ENCODE measurements around the gene NEU3. TPM values are rescaled to one million over a fixed set of nuclear protein-coding genes. Genes with fewer than 3 reads are reported as not detected.
"Not testable (repeated sequence)": the region's sequence is repeated elsewhere in the genome, so short reads cannot be mapped to it uniquely, and the experiment has no call there.

Gene NEU3
- total RNA-seq, 1 donor from 2014 or later = 8.7 TPM

DNA sequence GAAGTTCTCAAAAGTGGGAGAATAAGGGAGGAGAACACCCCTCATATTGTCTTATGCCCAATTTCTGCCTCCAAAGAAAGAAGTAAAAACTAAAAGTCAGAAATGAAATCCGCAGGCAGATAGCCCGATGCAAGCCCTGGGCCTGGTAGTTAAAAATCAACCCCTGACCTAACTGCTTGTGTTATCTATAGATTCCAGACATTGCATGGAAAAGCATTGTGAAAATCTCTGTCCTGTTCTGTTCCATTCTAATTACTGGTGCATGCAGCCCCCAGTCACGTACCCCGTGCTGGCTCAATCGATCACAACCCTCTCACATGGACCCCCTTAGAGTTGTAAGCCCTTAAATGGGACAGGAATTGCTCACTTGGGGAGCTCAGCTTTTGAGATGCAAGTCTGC lies 57.9 kb downstream of the NEU3 start:
- H3K36me3 ChIP-seq (ENCODE audit: control insufficient read depth, insufficient read depth, low read length); FAIRE-seq; DNase-seq (ENCODE audit: low read depth): not testable (repeated sequence)

GRCh38 chr11:75047191-75047590 lies 58.5 kb downstream of the NEU3 start:
- TF ChIP-seq, protein P1, sequence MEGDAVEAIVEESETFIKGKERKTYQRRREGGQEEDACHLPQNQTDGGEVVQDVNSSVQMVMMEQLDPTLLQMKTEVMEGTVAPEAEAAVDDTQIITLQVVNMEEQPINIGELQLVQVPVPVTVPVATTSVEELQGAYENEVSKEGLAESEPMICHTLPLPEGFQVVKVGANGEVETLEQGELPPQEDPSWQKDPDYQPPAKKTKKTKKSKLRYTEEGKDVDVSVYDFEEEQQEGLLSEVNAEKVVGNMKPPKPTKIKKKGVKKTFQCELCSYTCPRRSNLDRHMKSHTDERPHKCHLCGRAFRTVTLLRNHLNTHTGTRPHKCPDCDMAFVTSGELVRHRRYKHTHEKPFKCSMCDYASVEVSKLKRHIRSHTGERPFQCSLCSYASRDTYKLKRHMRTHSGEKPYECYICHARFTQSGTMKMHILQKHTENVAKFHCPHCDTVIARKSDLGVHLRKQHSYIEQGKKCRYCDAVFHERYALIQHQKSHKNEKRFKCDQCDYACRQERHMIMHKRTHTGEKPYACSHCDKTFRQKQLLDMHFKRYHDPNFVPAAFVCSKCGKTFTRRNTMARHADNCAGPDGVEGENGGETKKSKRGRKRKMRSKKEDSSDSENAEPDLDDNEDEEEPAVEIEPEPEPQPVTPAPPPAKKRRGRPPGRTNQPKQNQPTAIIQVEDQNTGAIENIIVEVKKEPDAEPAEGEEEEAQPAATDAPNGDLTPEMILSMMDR (IDR thresholded peaks at IDR 0.05; ENCODE audit: insufficient read depth, low read length, severe bottlenecking) = no peak
- DNase-seq (ENCODE audit: low read depth) (no peak), FAIRE-seq (no peak)
- H3K27me3 ChIP-seq (ENCODE audit: control insufficient read depth, insufficient read depth, low read length) = peaks cover 2% of the 10 kb centered on the region
- no peak overlapping the region for H3K4me3 ChIP-seq (ENCODE audit: low read depth, low read length)
- H3K36me3 ChIP-seq (ENCODE audit: control insufficient read depth, insufficient read depth, low read length) = no peaks in the 10 kb centered on the region

More for the DNA sequence above, 57.9 kb downstream of the NEU3 start:
- H3K27me3 ChIP-seq (ENCODE audit: control insufficient read depth, insufficient read depth, low read length); H3K4me3 ChIP-seq (ENCODE audit: low read depth, low read length): not testable (repeated sequence)

DNA sequence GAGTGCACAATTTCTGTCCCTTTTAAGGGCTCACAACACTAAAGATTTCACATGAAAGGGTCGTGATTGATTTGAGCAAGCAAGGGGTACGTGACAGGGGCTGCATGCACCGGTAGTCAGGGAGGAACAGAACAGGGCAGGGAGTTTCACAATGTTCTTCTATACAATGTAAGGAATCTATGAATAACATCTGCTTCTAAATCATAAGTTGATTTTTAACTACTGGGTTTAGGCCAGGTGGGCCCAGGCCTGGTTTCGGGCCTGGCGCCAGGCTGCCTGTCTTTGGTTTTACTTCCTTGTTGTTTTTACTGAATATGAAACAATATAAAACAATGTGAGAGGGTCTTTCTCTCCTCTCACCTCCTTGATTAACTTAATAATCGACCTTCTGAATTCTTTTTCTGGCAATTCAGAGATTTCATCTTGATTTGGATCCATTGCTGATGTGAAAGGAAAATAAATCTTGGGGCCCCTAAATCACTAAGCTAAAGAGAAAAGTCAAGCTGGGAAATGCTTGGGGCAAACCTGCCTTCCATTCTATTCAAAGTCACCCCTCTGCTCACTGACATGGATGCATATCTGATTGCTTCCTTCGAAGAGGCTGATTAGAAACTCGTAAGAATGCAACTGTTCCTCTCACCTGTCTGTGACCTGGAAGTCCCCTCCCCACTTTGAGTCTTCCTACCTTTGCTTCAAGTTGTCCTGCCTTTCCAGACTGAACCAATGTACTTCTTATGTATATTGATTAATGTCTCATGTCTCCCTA lies 61.0 kb downstream of the NEU3 start:
- FAIRE-seq; H3K4me3 ChIP-seq (ENCODE audit: low read depth, low read length); DNase-seq (ENCODE audit: low read depth); H3K27me3 ChIP-seq (ENCODE audit: control insufficient read depth, insufficient read depth, low read length); H3K36me3 ChIP-seq (ENCODE audit: control insufficient read depth, insufficient read depth, low read length): not testable (repeated sequence)

- Histone ChIP-seq H3K4me3 (ENCODE audit: low read depth, low read length) (no peak overlapping the region), H3K36me3 (ENCODE audit: control insufficient read depth, insufficient read depth, low read length) (no peaks in the 10 kb centered on the region), H3K27me3 (ENCODE audit: control insufficient read depth, insufficient read depth, low read length) (no peaks in the 10 kb centered on the region)
- TF ChIP-seq, protein P1 (IDR thresholded peaks at IDR 0.05; ENCODE audit: insufficient read depth, low read length, severe bottlenecking) = no peak
- no peak for DNase-seq (ENCODE audit: low read depth)
- no peak for FAIRE-seq
These were observed 61.8 kb downstream of the NEU3 start for GRCh38 chr11:75050516-75050915.

GRCh38 chr11:75051043-75051442 lies 62.3 kb downstream of the NEU3 start:
- FAIRE-seq = no peak
- Histone ChIP-seq H3K36me3 (ENCODE audit: control insufficient read depth, insufficient read depth, low read length) (no peaks in the 10 kb centered on the region), H3K27me3 (ENCODE audit: control insufficient read depth, insufficient read depth, low read length) (no peaks in the 10 kb centered on the region), H3K4me3 (ENCODE audit: low read depth, low read length) (no peak overlapping the region)
- TF ChIP-seq, protein P1 (IDR thresholded peaks at IDR 0.05; ENCODE audit: insufficient read depth, low read length, severe bottlenecking) = no peak
- no peak for DNase-seq (ENCODE audit: low read depth)

- Histone ChIP-seq H3K36me3 (ENCODE audit: control insufficient read depth, insufficient read depth, low read length) (no peaks in the 10 kb centered on the region), H3K27me3 (ENCODE audit: control insufficient read depth, insufficient read depth, low read length) (no peaks in the 10 kb centered on the region), H3K4me3 (ENCODE audit: low read depth, low read length) (no peak overlapping the region)
- TF ChIP-seq, protein P1 (IDR thresholded peaks at IDR 0.05; ENCODE audit: insufficient read depth, low read length, severe bottlenecking) = no peak
- DNase-seq (ENCODE audit: low read depth) (no peak), FAIRE-seq (no peak)
These were observed 63.7 kb downstream of the NEU3 start for GRCh38 chr11:75052457-75052856.

DNA sequence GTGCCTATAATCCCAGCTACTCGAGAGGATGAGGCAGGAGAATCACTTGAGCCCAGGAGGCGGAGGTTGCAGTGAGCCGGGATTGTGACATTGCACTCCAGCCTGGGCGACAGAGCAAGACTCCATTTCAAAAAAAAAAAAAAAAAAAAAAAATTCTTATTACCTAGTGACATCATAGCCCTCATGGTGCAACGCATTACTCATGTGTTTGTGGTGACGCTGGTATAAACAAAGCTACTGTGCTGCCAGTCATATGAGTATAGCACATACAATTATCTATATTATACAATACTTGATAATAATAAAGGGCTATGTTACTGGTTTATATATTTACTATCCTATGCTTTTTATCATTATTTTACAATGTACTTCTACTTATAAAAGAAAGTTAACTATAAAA lies 66.8 kb downstream of the NEU3 start:
- no peak for FAIRE-seq

More for the DNA sequence above, 66.8 kb downstream of the NEU3 start:
- no peaks in the 10 kb centered on the region for H3K36me3 ChIP-seq (ENCODE audit: control insufficient read depth, insufficient read depth, low read length)
- DNase-seq (ENCODE audit: low read depth) = no peak
- no peak overlapping the region for H3K4me3 ChIP-seq (ENCODE audit: low read depth, low read length)
- TF ChIP-seq, protein P1 (IDR thresholded peaks at IDR 0.05; ENCODE audit: insufficient read depth, low read length, severe bottlenecking) = no peak
- H3K27me3 ChIP-seq (ENCODE audit: control insufficient read depth, insufficient read depth, low read length) = peaks cover 2% of the 10 kb centered on the region
